NT2/D1 (cell line): Measurements from ENCODE around the gene CDR2L.

ENCODE experiments used
- DNase-seq: peaks from one replicate; pipeline ENCODE4 v3.0.0-alpha.2; 2011; ENCODE audit warnings: low read depth, low spot score
- H3K27me3 ChIP-seq: 2 replicates; pipeline ENCODE4 v1.6.0; 2011; ENCODE audit warnings: mild to moderate bottlenecking; ENCODE audit not compliant: insufficient read length, insufficient read depth
- H3K36me3 ChIP-seq: 2 replicates; pipeline ENCODE4 v1.6.1; 2011; ENCODE audit warnings: mild to moderate bottlenecking, low read length, mixed read lengths; ENCODE audit not compliant: insufficient read depth, insufficient read length
- H3K4me1 ChIP-seq: 2 replicates; pipeline ENCODE4 v1.5.1; 2011; ENCODE audit not compliant: insufficient read depth, insufficient read length
- H3K4me3 ChIP-seq: 2 replicates; pipeline ENCODE4 v1.5.1; 2011; ENCODE audit warnings: low read depth; ENCODE audit not compliant: insufficient read length
- H3K9ac ChIP-seq: 2 replicates; pipeline ENCODE4 v1.6.0; 2011; ENCODE audit warnings: low read depth; ENCODE audit not compliant: insufficient read length
- H3K9me3 ChIP-seq: 2 replicates; pipeline ENCODE4 v1.5.1; 2011; ENCODE audit warnings: mild to moderate bottlenecking, low read length; ENCODE audit not compliant: insufficient read depth
- SUZ12 ChIP-seq: IDR thresholded peaks from 2 replicates; pipeline ENCODE4 v1.6.1; 2011; ENCODE audit not compliant: insufficient read length, insufficient read depth; ENCODE audit errors: extremely low read depth
- YY1 ChIP-seq: IDR thresholded peaks from 2 replicates; pipeline ENCODE4 v1.6.1; 2011; ENCODE audit not compliant: insufficient read length, insufficient read depth
- ZNF274 ChIP-seq: IDR thresholded peaks from 2 replicates; pipeline ENCODE4 v1.6.1; 2011; ENCODE audit warnings: mild to moderate bottlenecking, low read depth, low read length

Gene CDR2L

GRCh38 chr17:75049057-75049456 is 61.6 kb downstream of the CDR2L start:
- H3K9ac ChIP-seq = no peak overlapping the region
- no peaks in the 10 kb centered on the region for H3K27me3 ChIP-seq
- H3K9me3 ChIP-seq = peaks cover 3% of the 10 kb centered on the region; the same call in 1 of the 2 replicates
- no peak overlapping the region for H3K4me3 ChIP-seq
- H3K36me3 ChIP-seq = peaks cover 49% of the 10 kb centered on the region
- TF ChIP-seq YY1 (no peak), ZNF274 (no peak), SUZ12 (no peak)
- no peak for DNase-seq
- H3K4me1 ChIP-seq = no peaks in the 10 kb centered on the region

- Histone ChIP-seq H3K9me3 (peaks cover 4% of the 10 kb centered on the region; the same call in 1 of the 2 replicates), H3K36me3 (peaks cover 53% of the 10 kb centered on the region), H3K9ac (no peak overlapping the region), H3K4me3 (no peak overlapping the region), H3K4me1 (no peaks in the 10 kb centered on the region), H3K27me3 (no peaks in the 10 kb centered on the region)
- no peak for TF ChIP-seq SUZ12
- no peak for TF ChIP-seq YY1
- TF ChIP-seq ZNF274 = no peak
- no peak for DNase-seq
Observed at GRCh38 chr17:75049706-75050105, 62.3 kb downstream of the CDR2L start.

GRCh38 chr17:75051941-75052340 is 64.5 kb downstream of the CDR2L start:
- TF ChIP-seq YY1 = no peak
- TF ChIP-seq ZNF274 = no peak
- no peak for TF ChIP-seq SUZ12
- H3K36me3 ChIP-seq = peaks cover 73% of the 10 kb centered on the region

More at GRCh38 chr17:75051941-75052340, 64.5 kb downstream of the CDR2L start:
- no peak for DNase-seq
- Histone ChIP-seq H3K4me3 (no peak overlapping the region), H3K9me3 (peaks cover 4% of the 10 kb centered on the region; the same call in 1 of the 2 replicates), H3K9ac (no peak overlapping the region), H3K4me1 (no peaks in the 10 kb centered on the region), H3K27me3 (no peaks in the 10 kb centered on the region)
